Stimulated activated CD8-positive, alpha-beta memory T cell treated with anti-CD3 and anti-CD28 coated beads, Interleukin-4, amount 100 ng/mL, for 24 hours (primary cell): ENCODE results near the gene MEDAG.

Source experiments
- DNase-seq: peaks from one replicate; pipeline ENCODE4 v3.0.0-alpha.2; 2020; ENCODE audit warnings: low read depth

The MEDAG gene

GRCh38 chr13:30872685-30873461 is 33.2 kb upstream of the MEDAG start:
- no peak for DNase-seq

- no peak for DNase-seq
Observed at GRCh38 chr13:30873499-30873898, 32.6 kb upstream of the MEDAG start.

GRCh38 chr13:30874111-30874510 is 32.0 kb upstream of the MEDAG start:
- DNase-seq: no peak

GRCh38 chr13:30874561-30874960 is 31.5 kb upstream of the MEDAG start:
- no peak for DNase-seq

GRCh38 chr13:30877335-30877734 is 28.7 kb upstream of the MEDAG start:
- no peak for DNase-seq

- DNase-seq: no peak
Observed at GRCh38 chr13:30880151-30880855, 25.8 kb upstream of the MEDAG start.

GRCh38 chr13:30880856-30881155 is 25.3 kb upstream of the MEDAG start:
- no peak for DNase-seq

- no peak for DNase-seq
Observed at GRCh38 chr13:30881191-30881651, 24.9 kb upstream of the MEDAG start.

GRCh38 chr13:30882026-30882850 is 23.8 kb upstream of the MEDAG start:
- no peak for DNase-seq

- no peak for DNase-seq
Observed at GRCh38 chr13:30882996-30883766, 22.9 kb upstream of the MEDAG start.

- DNase-seq: no peak
Observed at GRCh38 chr13:30884543-30884942, 21.5 kb upstream of the MEDAG start.

GRCh38 chr13:30889196-30889690 is 16.8 kb upstream of the MEDAG start:
- DNase-seq: no peak

GRCh38 chr13:30892966-30893365 is 13.1 kb upstream of the MEDAG start:
- no peak for DNase-seq

- DNase-seq: no peak
Observed at GRCh38 chr13:30895773-30896172, 10.3 kb upstream of the MEDAG start.

- DNase-seq: no peak
Observed at GRCh38 chr13:30898070-30898469, 8.0 kb upstream of the MEDAG start.

- DNase-seq: no peak
Observed at GRCh38 chr13:30898678-30899241, 7.3 kb upstream of the MEDAG start.

- no peak for DNase-seq
Observed at GRCh38 chr13:30900436-30900835, 5.6 kb upstream of the MEDAG start.

GRCh38 chr13:30900952-30901749 is 4.9 kb upstream of the MEDAG start:
- no peak for DNase-seq

GRCh38 chr13:30904043-30904442 is 2.0 kb upstream of the MEDAG start:
- DNase-seq: no peak

- DNase-seq: no peak
Observed at GRCh38 chr13:30906411-30907051, 460 bp downstream of the MEDAG start.
